HEK293 (cell line): Measurements from ENCODE around the gene EEF2.

Source experiments
- GLIS1 ChIP-seq: fragments of 450-650 bp; formaldehyde crosslinking; IDR thresholded peaks from 2 replicates; pipeline ENCODE4 v1.5.1; 2016; ENCODE audit warnings: missing biosample characterization, missing genetic modification characterization
- INSM2 ChIP-seq: fragments of 450-650 bp; formaldehyde crosslinking; IDR thresholded peaks from 2 replicates; pipeline ENCODE4 v1.5.1; 2016; ENCODE audit warnings: missing biosample characterization, missing genetic modification characterization
- KLF10 ChIP-seq: fragments of 450-650 bp; IDR thresholded peaks from 2 replicates; pipeline ENCODE4 v1.5.1; 2018; ENCODE audit warnings: missing biosample characterization, mild to moderate bottlenecking, missing genetic modification characterization
- KLF9 ChIP-seq: fragments of 450-650 bp; formaldehyde crosslinking; IDR thresholded peaks from 2 replicates; pipeline ENCODE4 v1.5.1; 2016; ENCODE audit warnings: missing biosample characterization, missing genetic modification characterization, low read depth
- OSR2 ChIP-seq: fragments of 450-650 bp; formaldehyde crosslinking; IDR thresholded peaks from 2 replicates; pipeline ENCODE4 v1.5.1; 2016; ENCODE audit warnings: missing biosample characterization, missing genetic modification characterization
- PATZ1 ChIP-seq: fragments of 450-650 bp; formaldehyde crosslinking; IDR thresholded peaks from 2 replicates; pipeline ENCODE4 v1.5.1; 2016; ENCODE audit warnings: missing biosample characterization, missing genetic modification characterization
- PRDM1 ChIP-seq: fragments of 450-650 bp; formaldehyde crosslinking; IDR thresholded peaks from 2 replicates; pipeline ENCODE4; 2016; ENCODE audit warnings: missing biosample characterization, missing genetic modification characterization
- SCRT1 ChIP-seq: fragments of 450-650 bp; formaldehyde crosslinking; IDR thresholded peaks from 2 replicates; pipeline ENCODE4 v1.5.1; 2016; ENCODE audit warnings: missing biosample characterization, missing genetic modification characterization, borderline replicate concordance
- SCRT2 ChIP-seq: fragments of 450-650 bp; formaldehyde crosslinking; IDR thresholded peaks from 2 replicates; pipeline ENCODE4 v1.5.1; 2016; ENCODE audit warnings: missing biosample characterization, missing genetic modification characterization
- SP2 ChIP-seq: fragments of 450-650 bp; formaldehyde crosslinking; IDR thresholded peaks from 2 replicates; pipeline ENCODE4 v1.5.1; 2016; ENCODE audit warnings: missing biosample characterization, missing genetic modification characterization
- ZBTB10 ChIP-seq: fragments of 450-650 bp; formaldehyde crosslinking; IDR thresholded peaks from 2 replicates; pipeline ENCODE4 v1.5.1; 2016; ENCODE audit warnings: missing biosample characterization, missing genetic modification characterization
- ZBTB17 ChIP-seq: fragments of 450-650 bp; formaldehyde crosslinking; IDR thresholded peaks from 2 replicates; pipeline ENCODE4 v1.5.1; 2016; ENCODE audit warnings: missing biosample characterization, missing genetic modification characterization
- ZBTB20 ChIP-seq: fragments of 450-650 bp; formaldehyde crosslinking; IDR thresholded peaks from 2 replicates; pipeline ENCODE4 v1.5.1; 2016; ENCODE audit warnings: missing biosample characterization, missing genetic modification characterization
- ZFHX2 ChIP-seq: fragments of 450-650 bp; formaldehyde crosslinking; conservative IDR thresholded peaks from 2 replicates; pipeline ENCODE4 v1.5.1; 2016; ENCODE audit warnings: missing biosample characterization, missing genetic modification characterization
- ZFP69B ChIP-seq: fragments of 450-650 bp; formaldehyde crosslinking; IDR thresholded peaks from 2 replicates; pipeline ENCODE4 v1.5.1; 2016; ENCODE audit warnings: missing biosample characterization, missing genetic modification characterization
- ZNF148 ChIP-seq: fragments of 450-650 bp; formaldehyde crosslinking; IDR thresholded peaks from 2 replicates; pipeline ENCODE4 v1.5.0; 2017; ENCODE audit warnings: missing biosample characterization, missing genetic modification characterization, borderline replicate concordance
- ZNF211 ChIP-seq: fragments of 450-650 bp; formaldehyde crosslinking; IDR thresholded peaks from 2 replicates; pipeline ENCODE4 v1.5.1; 2016; ENCODE audit warnings: low read depth, missing biosample characterization, missing genetic modification characterization
- ZNF24 ChIP-seq: fragments of 450-650 bp; formaldehyde crosslinking; IDR thresholded peaks from 2 replicates; pipeline ENCODE4 v1.5.1; 2016; ENCODE audit warnings: missing biosample characterization, missing genetic modification characterization
- ZNF311 ChIP-seq: fragments of 450-650 bp; formaldehyde crosslinking; IDR thresholded peaks from 2 replicates; pipeline ENCODE4 v1.5.1; 2017; ENCODE audit warnings: missing biosample characterization, missing genetic modification characterization, borderline replicate concordance
- ZNF350 ChIP-seq: fragments of 450-650 bp; formaldehyde crosslinking; IDR thresholded peaks from 2 replicates; pipeline ENCODE4 v1.5.0; 2017; ENCODE audit warnings: missing biosample characterization, mild to moderate bottlenecking, missing genetic modification characterization
- ZNF416 ChIP-seq: fragments of 450-650 bp; formaldehyde crosslinking; IDR thresholded peaks from 2 replicates; pipeline ENCODE4 v1.5.1; 2016; ENCODE audit warnings: missing biosample characterization, missing genetic modification characterization
- ZNF433 ChIP-seq: fragments of 450-650 bp; formaldehyde crosslinking; IDR thresholded peaks from 2 replicates; pipeline ENCODE4 v1.5.1; 2016; ENCODE audit warnings: missing biosample characterization, missing genetic modification characterization, low read depth
- ZNF473 ChIP-seq: fragments of 450-650 bp; formaldehyde crosslinking; IDR thresholded peaks from 2 replicates; pipeline ENCODE4 v1.5.1; 2017; ENCODE audit warnings: missing biosample characterization, missing genetic modification characterization
- ZNF530 ChIP-seq: fragments of 450-650 bp; formaldehyde crosslinking; IDR thresholded peaks from 2 replicates; pipeline ENCODE4 v1.5.1; 2016; ENCODE audit warnings: low read depth, missing biosample characterization, missing genetic modification characterization
- ZNF561 ChIP-seq: fragments of 450-650 bp; IDR thresholded peaks from 2 replicates; pipeline ENCODE4 v1.5.1; 2018; ENCODE audit warnings: missing biosample characterization, missing genetic modification characterization, borderline replicate concordance
- ZNF621 ChIP-seq: fragments of 450-650 bp; formaldehyde crosslinking; IDR thresholded peaks from 2 replicates; pipeline ENCODE4 v1.5.1; 2017; ENCODE audit warnings: missing biosample characterization, missing genetic modification characterization
- ZNF626 ChIP-seq: fragments of 450-650 bp; sonication (Bioruptor Pico); formaldehyde crosslinking; IDR thresholded peaks from 2 replicates; pipeline ENCODE4 v1.5.1; 2018; ENCODE audit warnings: missing biosample characterization, missing genetic modification characterization, inconsistent platforms
- ZNF645 ChIP-seq: fragments of 450-650 bp; formaldehyde crosslinking; IDR thresholded peaks from 2 replicates; pipeline ENCODE4; 2016; ENCODE audit warnings: missing biosample characterization, missing genetic modification characterization
- ZNF76 ChIP-seq: fragments of 450-650 bp; formaldehyde crosslinking; IDR thresholded peaks from 2 replicates; pipeline ENCODE4; 2016; ENCODE audit warnings: low read depth, missing biosample characterization, missing genetic modification characterization, borderline replicate concordance
- ZNF776 ChIP-seq: fragments of 450-650 bp; formaldehyde crosslinking; IDR thresholded peaks from 2 replicates; pipeline ENCODE4 v1.5.0; 2017; ENCODE audit warnings: missing biosample characterization, missing genetic modification characterization, borderline replicate concordance
- ZNF837 ChIP-seq: fragments of 450-650 bp; formaldehyde crosslinking; IDR thresholded peaks from 2 replicates; pipeline ENCODE4 v1.5.1; 2016; ENCODE audit warnings: missing biosample characterization, missing genetic modification characterization

EEF2 gene

GRCh38 chr19:3932931-3933810 is 52.1 kb downstream of the EEF2 start, which contains the start of gene NMRK2 (continued):
- no peak for TF ChIP-seq INSM2
- no peak for TF ChIP-seq ZNF350 (tag by site-specific recombination)
- TF ChIP-seq ZNF24 (tag by site-specific recombination): no peak
- TF ChIP-seq ZNF433 (tag by site-specific recombination): no peak
- no peak for TF ChIP-seq SCRT2 (tag by site-specific recombination)
- 0 out of 2 replicates have a peak, but pooled peaks have one; percentile 12 for TF ChIP-seq ZBTB20 (tag by site-specific recombination)
- TF ChIP-seq ZNF416 (tag by site-specific recombination): no peak
- no peak for TF ChIP-seq ZNF148 (tag by site-specific recombination)
- no peak for TF ChIP-seq PRDM1 (tag by site-specific recombination)
- TF ChIP-seq ZNF645 (tag by site-specific recombination): no peak
- TF ChIP-seq ZNF561 (tag by site-specific recombination): no peak
- no peak for TF ChIP-seq ZBTB17 (tag by site-specific recombination)
- no peak for TF ChIP-seq ZNF530 (tag by site-specific recombination)
- no peak for TF ChIP-seq KLF9
- no peak for TF ChIP-seq ZFP69B (tag by site-specific recombination)
- TF ChIP-seq ZNF837: no peak
- no peak for TF ChIP-seq KLF10 (tag by site-specific recombination)
- no peak for TF ChIP-seq OSR2 (tag by site-specific recombination)
- no peak for TF ChIP-seq ZNF211 (tag by site-specific recombination)
- TF ChIP-seq ZNF621 (tag by site-specific recombination): no peak
- peak; percentile 74 for TF ChIP-seq PATZ1
- TF ChIP-seq ZBTB10 (tag by site-specific recombination): no peak
- no peak for TF ChIP-seq ZNF776 (tag by site-specific recombination)
- TF ChIP-seq SCRT1 (tag by site-specific recombination): no peak
- TF ChIP-seq ZNF626: no peak
- TF ChIP-seq SP2: peak; percentile 76
- TF ChIP-seq GLIS1 (tag by site-specific recombination): peak; percentile 82
- TF ChIP-seq ZNF311 (tag by site-specific recombination): no peak
- no peak for TF ChIP-seq ZNF473 (tag by site-specific recombination)
- TF ChIP-seq ZNF76: no peak
- TF ChIP-seq ZFHX2 (tag by site-specific recombination): peak; percentile 73
